ENCODE results near the gene FARP1. TPM values are rescaled to one million over a fixed set of nuclear protein-coding genes. Genes with fewer than 3 reads are reported as not detected.
A peak's percentile ranks its signal among the peaks of the same experiment; 100 is the strongest.

Gene FARP1
- total RNA-seq, 1 experiment from 2014 or later, result 96.6 TPM

- no peak for TF ChIP-seq FOXJ3 (CRISPR knock-in tag; IDR thresholded peaks at IDR 0.05; ENCODE audit: borderline replicate concordance)
- no peak for TF ChIP-seq ELF4 (CRISPR knock-in tag; IDR thresholded peaks at IDR 0.05; ENCODE audit: low read depth)
Observed at GRCh38 chr13:98443329-98443728, 300.4 kb downstream of the FARP1 start (continued).

- CTCF ChIA-PET, result interaction anchor here (2.7 kb wide), 1 partner anchor 134 kb away, joined by 8 read pairs; the partner anchor contains the start of gene STK24
Observed at GRCh38 chr13:98443800-98444325, 301.0 kb downstream of the FARP1 start.

More at GRCh38 chr13:98443800-98444325, 301.0 kb downstream of the FARP1 start:
- ATAC-seq, result no peak
- Mint-ChIP-seq H3K4me3 (no peak overlapping the region), H3K36me3 (peaks cover 32% of the 10 kb centered on the region), H3K27me3 (ENCODE audit: low read depth) (no peaks in the 10 kb centered on the region), H3K9me3 (no peaks in the 10 kb centered on the region), H3K27ac (peak overlapping the region; percentile 34), H3K4me1 (peaks cover 9% of the 10 kb centered on the region)
- TF ChIP-seq MYBL2 (CRISPR knock-in tag; IDR thresholded peaks at IDR 0.05), result no peak
- TF ChIP-seq ATF1 (CRISPR knock-in tag; IDR thresholded peaks at IDR 0.05), result no peak
- TF ChIP-seq ZNF396 (CRISPR knock-in tag; IDR thresholded peaks at IDR 0.05; ENCODE audit: borderline replicate concordance), result no peak
- no peak for TF ChIP-seq NFE2L1 (CRISPR knock-in tag; IDR thresholded peaks at IDR 0.05)
- TF ChIP-seq ZNF425 (CRISPR knock-in tag; conservative IDR thresholded peaks at IDR 0.05), result no peak
- TF ChIP-seq TEAD1 (CRISPR knock-in tag; IDR thresholded peaks at IDR 0.05), result no peak
- TF ChIP-seq PREB (CRISPR knock-in tag; IDR thresholded peaks at IDR 0.05; ENCODE audit: borderline replicate concordance), result no peak
- no peak for TF ChIP-seq ZNF671 (CRISPR knock-in tag; IDR thresholded peaks at IDR 0.05)
- TF ChIP-seq HMGA2 (CRISPR knock-in tag; IDR thresholded peaks at IDR 0.05), result no peak
- TF ChIP-seq IRF2 (CRISPR knock-in tag; IDR thresholded peaks at IDR 0.05; ENCODE audit: borderline replicate concordance, low read depth), result no peak
- TF ChIP-seq AFF4 (CRISPR knock-in tag; IDR thresholded peaks at IDR 0.05; ENCODE audit: borderline replicate concordance), result no peak
- DNase-seq (ENCODE audit: low spot score), result no peak
- POLR2A ChIA-PET, result no interaction called here

Measured in WTC11 (cell line).